H9 (cell line): ENCODE data around the gene HIPK2. TPM values are rescaled to one million over a fixed set of nuclear protein-coding genes. Genes with fewer than 3 reads are reported as not detected.

Experiments used
- DNase-seq: peaks from one replicate; pipeline ENCODE4 v3.0.0-alpha.2; 2017
- H2AFZ ChIP-seq: one replicate; pipeline ENCODE4 v1.6.1; 2013; ENCODE audit warnings: mild to moderate bottlenecking, low read length, control low read depth, moderate library complexity
- H2AK5ac ChIP-seq: 2 replicates; pipeline ENCODE4 v1.6.1; 2013; ENCODE audit warnings: low read length, control low read depth, mixed read lengths; ENCODE audit not compliant: insufficient read length
- H2BK120ac ChIP-seq: one replicate; pipeline ENCODE4 v1.6.1; 2013; ENCODE audit warnings: low read depth, mild to moderate bottlenecking, low read length, control low read depth, inconsistent platforms; ENCODE audit not compliant: poor library complexity, severe bottlenecking
- H2BK12ac ChIP-seq: 2 replicates; pipeline ENCODE4 v1.6.1; 2013; ENCODE audit warnings: low read length, control low read depth, mixed read lengths, low read depth; ENCODE audit not compliant: insufficient read length
- H2BK15ac ChIP-seq: 2 replicates; pipeline ENCODE4 v1.6.1; 2013; ENCODE audit warnings: low read depth, low read length, control low read depth
- H2BK20ac ChIP-seq: one replicate; pipeline ENCODE4 v1.6.1; 2013; ENCODE audit warnings: low read depth, mild to moderate bottlenecking, low read length, control low read depth, inconsistent platforms; ENCODE audit not compliant: poor library complexity, severe bottlenecking
- H2BK5ac ChIP-seq: 2 replicates; pipeline ENCODE4 v1.6.1; 2013; ENCODE audit warnings: low read length, control low read depth, mixed read lengths; ENCODE audit not compliant: insufficient read length
- H3K14ac ChIP-seq: 2 replicates; pipeline ENCODE4 v1.6.1; 2013; ENCODE audit warnings: low read length, control low read depth; ENCODE audit not compliant: insufficient read depth
- H3K18ac ChIP-seq: 2 replicates; pipeline ENCODE4 v1.6.1; 2013; ENCODE audit warnings: low read depth, mild to moderate bottlenecking, mixed read lengths, low read length, control low read depth; ENCODE audit not compliant: insufficient read length
- H3K23ac ChIP-seq: 2 replicates; pipeline ENCODE4 v1.6.1; 2013; ENCODE audit warnings: low read length, control low read depth, mixed read lengths, low read depth; ENCODE audit not compliant: insufficient read length
- H3K23me2 ChIP-seq: 2 replicates; pipeline ENCODE4 v1.6.1; 2013; ENCODE audit warnings: low read depth, mild to moderate bottlenecking, mixed read lengths, low read length, control low read depth; ENCODE audit not compliant: insufficient read length, poor library complexity, severe bottlenecking
- H3K27ac ChIP-seq: 2 replicates; pipeline ENCODE4 v1.5.1; 2013; ENCODE audit warnings: low read length, control low read depth, mixed read lengths, low read depth; ENCODE audit not compliant: insufficient read length
- H3K27me3 ChIP-seq: 2 replicates; pipeline ENCODE4 v1.6.1; 2013; ENCODE audit warnings: low read length, control low read depth, inconsistent platforms; ENCODE audit not compliant: insufficient read depth
- H3K4ac ChIP-seq: 2 replicates; pipeline ENCODE4 v1.6.1; 2013; ENCODE audit warnings: low read depth, mild to moderate bottlenecking, control low read depth, inconsistent platforms, low read length, moderate library complexity
- H3K4me1 ChIP-seq: 2 replicates; pipeline ENCODE4 v1.6.1; 2013; ENCODE audit warnings: low read length, control low read depth, inconsistent platforms; ENCODE audit not compliant: insufficient read depth
- H3K4me2 ChIP-seq: 2 replicates; pipeline ENCODE4 v1.6.1; 2013; ENCODE audit warnings: low read length, control low read depth, mixed read lengths; ENCODE audit not compliant: insufficient read length, insufficient read depth
- H3K56ac ChIP-seq: 2 replicates; pipeline ENCODE4 v1.6.1; 2013; ENCODE audit warnings: low read depth, mild to moderate bottlenecking, mixed read lengths, low read length, control low read depth; ENCODE audit not compliant: insufficient read length
- H3K79me1 ChIP-seq: 2 replicates; pipeline ENCODE4 v1.6.1; 2013; ENCODE audit warnings: low read depth, mild to moderate bottlenecking, moderate library complexity, low read length, control low read depth, inconsistent platforms; ENCODE audit not compliant: insufficient read depth, poor library complexity, severe bottlenecking
- H3K79me2 ChIP-seq: 2 replicates; pipeline ENCODE4 v1.6.1; 2013; ENCODE audit warnings: low read length, control low read depth, inconsistent platforms; ENCODE audit not compliant: insufficient read depth
- H3K9ac ChIP-seq: 2 replicates; pipeline ENCODE4 v1.6.1; 2013; ENCODE audit warnings: low read length, control low read depth, mixed read lengths; ENCODE audit not compliant: insufficient read length; ENCODE audit errors: extremely low read depth
- H3K9me3 ChIP-seq: one replicate; pipeline ENCODE4 v1.6.1; 2013; ENCODE audit warnings: low read depth, low read length, inconsistent platforms; ENCODE audit not compliant: control insufficient read depth
- H3T11ph ChIP-seq: one replicate; pipeline ENCODE4 v1.6.1; 2013; ENCODE audit warnings: mild to moderate bottlenecking, low read length, control low read depth, inconsistent platforms
- H4K20me1 ChIP-seq: one replicate; pipeline ENCODE4 v1.6.1; 2013; ENCODE audit not compliant: control insufficient read depth, insufficient read length, insufficient read depth
- H4K5ac ChIP-seq: 2 replicates; pipeline ENCODE4 v1.6.1; 2013; ENCODE audit warnings: low read depth, mild to moderate bottlenecking, mixed read lengths, low read length, control low read depth; ENCODE audit not compliant: insufficient read length
- H4K8ac ChIP-seq: replicated peaks from 2 replicates; pipeline ENCODE4 v1.6.1; 2013; ENCODE audit warnings: low read length, control low read depth, mixed read lengths, low read depth; ENCODE audit not compliant: insufficient read length
- H4K91ac ChIP-seq: 2 replicates; pipeline ENCODE4 v1.6.1; 2013; ENCODE audit warnings: low read depth, mild to moderate bottlenecking, moderate library complexity, mixed read lengths, low read length, control low read depth; ENCODE audit not compliant: insufficient read length
- H3K27ac Mint-ChIP-seq, 3 experiments: 2 replicates in 2 of 3; 3 replicates in 1 of 3; pipeline ENCODE4 v1.8.0; 2020 to 2021; ENCODE audit warnings: mixed read lengths in 3 of 3, mild to moderate bottlenecking in 1 of 3, moderate library complexity in 1 of 3
- H3K27me3 Mint-ChIP-seq: 2 replicates; pipeline ENCODE4 v1.8.0; 2021; ENCODE audit warnings: low read depth, mild to moderate bottlenecking, moderate library complexity, mixed read lengths
- H3K36me3 Mint-ChIP-seq, 3 experiments: 2 replicates in 2 of 3; 3 replicates in 1 of 3; pipeline ENCODE4 v1.8.0; 2020 to 2021; ENCODE audit warnings: low read depth in 3 of 3, mixed read lengths in 3 of 3; ENCODE audit not compliant: insufficient read depth in 1 of 3
- H3K4me1 Mint-ChIP-seq, 2 experiments: 2 replicates each; pipeline ENCODE4 v1.8.0; 2020; ENCODE audit warnings: mixed read lengths in 2 of 2
- H3K4me3 Mint-ChIP-seq, 2 experiments: 2 replicates in 1 of 2; 3 replicates in 1 of 2; pipeline ENCODE4 v1.8.0; 2020 to 2021; ENCODE audit warnings: mild to moderate bottlenecking in 2 of 2, mixed read lengths in 2 of 2, moderate library complexity in 1 of 2
- H3K9me3 Mint-ChIP-seq, 2 experiments: 2 replicates in 1 of 2; 3 replicates in 1 of 2; pipeline ENCODE4 v1.8.0; 2020; ENCODE audit warnings: mild to moderate bottlenecking in 2 of 2, mixed read lengths in 2 of 2, moderate library complexity in 1 of 2
- WGBS: extraction: QIAGEN DNeasy Blood & Tissue Kit; methylation state at CpG from one replicate; pipeline ENCODE4 v1.1.7; 2013; ENCODE audit warnings: missing lambda C conversion rate, low lambda C conversion rate, mixed read lengths; ENCODE audit not compliant: insufficient read length; ENCODE audit errors: extremely low coverage; 5-methylcytosine and 5-hydroxymethylcytosine counted together
- total RNA-seq: library from RNA; stranded (reverse); gene quantifications from 2 replicates; pipeline ENCODE4 v1.2.1, GENCODE V29; 2021
- TF ChIP-seq, protein P1 (sequence below): fragments of 200-600 bp; sonication (generic); conservative IDR thresholded peaks from 3 replicates; pipeline ENCODE4 v1.8.0; 2021; ENCODE audit warnings: antibody characterized with exemption, mild to moderate bottlenecking

Gene HIPK2
- total RNA-seq, 1 experiment from 2014 or later = 21.9 TPM

DNA sequence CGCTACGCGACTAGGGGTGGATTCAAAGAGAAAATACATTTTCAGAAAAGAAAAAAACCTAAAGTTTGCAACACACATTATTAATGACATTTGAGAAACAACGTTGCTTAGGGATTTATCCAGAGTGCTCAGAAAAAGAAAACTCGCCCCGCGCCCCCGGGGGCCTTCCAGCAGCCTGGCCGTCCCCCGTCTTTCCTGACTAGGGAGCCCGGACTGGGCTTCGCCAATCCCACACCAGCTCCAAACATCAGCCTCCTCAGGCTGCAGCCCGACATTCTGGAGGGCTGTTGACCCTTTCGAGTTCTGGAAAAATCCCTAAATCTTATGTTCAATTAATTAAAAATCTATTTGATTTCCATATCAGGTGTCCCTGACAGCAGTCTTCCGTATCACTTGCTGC is 205.7 kb downstream of the HIPK2 start:
- no CpG with 5 or more reads among the region's 15 CpGs for WGBS
- H2BK12ac ChIP-seq = no peak overlapping the region
- no peak overlapping the region for H3K56ac ChIP-seq
- no peak overlapping the region for H3K27ac ChIP-seq
- no peaks in the 10 kb centered on the region for H3K4me1 ChIP-seq
- no peak overlapping the region for H2AK5ac ChIP-seq
- no peak overlapping the region for H3K23ac ChIP-seq
- Mint-ChIP-seq H3K27me3 (no peaks in the 10 kb centered on the region; the same call in 1 of the 2 replicates), H3K27ac (0 out of 7 replicates have a peak overlapping the region, but pooled peaks of 1 of the 3 experiments have one; percentile 16), H3K36me3 (peaks cover 0 to 5% (median 4%) of the 10 kb centered on the region in 3 experiments; a peak in 2 of 7 replicates), H3K4me3 (no peak overlapping the region), H3K9me3 (no peaks in the 10 kb centered on the region), H3K4me1 (peaks cover 12 to 18% of the 10 kb centered on the region in 2 experiments)
- H4K5ac ChIP-seq = no peak overlapping the region
- H3K23me2 ChIP-seq = no peaks in the 10 kb centered on the region
- TF ChIP-seq, protein P1, sequence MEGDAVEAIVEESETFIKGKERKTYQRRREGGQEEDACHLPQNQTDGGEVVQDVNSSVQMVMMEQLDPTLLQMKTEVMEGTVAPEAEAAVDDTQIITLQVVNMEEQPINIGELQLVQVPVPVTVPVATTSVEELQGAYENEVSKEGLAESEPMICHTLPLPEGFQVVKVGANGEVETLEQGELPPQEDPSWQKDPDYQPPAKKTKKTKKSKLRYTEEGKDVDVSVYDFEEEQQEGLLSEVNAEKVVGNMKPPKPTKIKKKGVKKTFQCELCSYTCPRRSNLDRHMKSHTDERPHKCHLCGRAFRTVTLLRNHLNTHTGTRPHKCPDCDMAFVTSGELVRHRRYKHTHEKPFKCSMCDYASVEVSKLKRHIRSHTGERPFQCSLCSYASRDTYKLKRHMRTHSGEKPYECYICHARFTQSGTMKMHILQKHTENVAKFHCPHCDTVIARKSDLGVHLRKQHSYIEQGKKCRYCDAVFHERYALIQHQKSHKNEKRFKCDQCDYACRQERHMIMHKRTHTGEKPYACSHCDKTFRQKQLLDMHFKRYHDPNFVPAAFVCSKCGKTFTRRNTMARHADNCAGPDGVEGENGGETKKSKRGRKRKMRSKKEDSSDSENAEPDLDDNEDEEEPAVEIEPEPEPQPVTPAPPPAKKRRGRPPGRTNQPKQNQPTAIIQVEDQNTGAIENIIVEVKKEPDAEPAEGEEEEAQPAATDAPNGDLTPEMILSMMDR = no peak
- no peak overlapping the region for H3K18ac ChIP-seq
- no peak overlapping the region for H2BK20ac ChIP-seq
- no peak overlapping the region for H3K4me2 ChIP-seq
- H4K91ac ChIP-seq = no peak overlapping the region
- no peaks in the 10 kb centered on the region for H3K27me3 ChIP-seq
- H3T11ph ChIP-seq = no peak overlapping the region
- H4K8ac ChIP-seq = no peak overlapping the region
- no peaks in the 10 kb centered on the region for H4K20me1 ChIP-seq
- H3K4ac ChIP-seq = no peak overlapping the region
- H3K9me3 ChIP-seq = no peaks in the 10 kb centered on the region
- H3K79me2 ChIP-seq = no peaks in the 10 kb centered on the region
- H3K79me1 ChIP-seq = no peaks in the 10 kb centered on the region
- no peak overlapping the region for H2AFZ ChIP-seq
- no peak overlapping the region for H3K14ac ChIP-seq
- H2BK5ac ChIP-seq = no peak overlapping the region
- no peak for DNase-seq
- H3K9ac ChIP-seq = no peak overlapping the region
- H2BK15ac ChIP-seq = no peak overlapping the region
- H2BK120ac ChIP-seq = no peak overlapping the region
